DND-41 (cell line): ENCODE measurements around the gene A2M.

Experiments
- EZH2 ChIP-seq: IDR thresholded peaks from 3 replicates; pipeline ENCODE4 v1.6.1; 2012; ENCODE audit warnings: borderline replicate concordance, low read depth, mild to moderate bottlenecking, moderate library complexity, low read length, inconsistent platforms; ENCODE audit not compliant: severe bottlenecking
- TF ChIP-seq, protein P1 (sequence below): IDR thresholded peaks from 2 replicates; pipeline ENCODE4 v1.5.1; 2012; ENCODE audit warnings: borderline replicate concordance, low read length, moderate library complexity, mild to moderate bottlenecking; ENCODE audit not compliant: poor library complexity, severe bottlenecking; ENCODE audit errors: extremely low read depth

- TF ChIP-seq, protein P1, sequence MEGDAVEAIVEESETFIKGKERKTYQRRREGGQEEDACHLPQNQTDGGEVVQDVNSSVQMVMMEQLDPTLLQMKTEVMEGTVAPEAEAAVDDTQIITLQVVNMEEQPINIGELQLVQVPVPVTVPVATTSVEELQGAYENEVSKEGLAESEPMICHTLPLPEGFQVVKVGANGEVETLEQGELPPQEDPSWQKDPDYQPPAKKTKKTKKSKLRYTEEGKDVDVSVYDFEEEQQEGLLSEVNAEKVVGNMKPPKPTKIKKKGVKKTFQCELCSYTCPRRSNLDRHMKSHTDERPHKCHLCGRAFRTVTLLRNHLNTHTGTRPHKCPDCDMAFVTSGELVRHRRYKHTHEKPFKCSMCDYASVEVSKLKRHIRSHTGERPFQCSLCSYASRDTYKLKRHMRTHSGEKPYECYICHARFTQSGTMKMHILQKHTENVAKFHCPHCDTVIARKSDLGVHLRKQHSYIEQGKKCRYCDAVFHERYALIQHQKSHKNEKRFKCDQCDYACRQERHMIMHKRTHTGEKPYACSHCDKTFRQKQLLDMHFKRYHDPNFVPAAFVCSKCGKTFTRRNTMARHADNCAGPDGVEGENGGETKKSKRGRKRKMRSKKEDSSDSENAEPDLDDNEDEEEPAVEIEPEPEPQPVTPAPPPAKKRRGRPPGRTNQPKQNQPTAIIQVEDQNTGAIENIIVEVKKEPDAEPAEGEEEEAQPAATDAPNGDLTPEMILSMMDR: no peak
- no peak for TF ChIP-seq EZH2
Measured at GRCh38 chr12:9149372-9149771, 33.7 kb upstream of the A2M start.
